22Rv1 (cell line): ENCODE results near the gene ANKRD35.

Source experiments
- ZFX ChIP-seq: fragments of 450-650 bp; IDR thresholded peaks from 2 replicates; pipeline ENCODE4 v1.6.1; 2017; ENCODE audit warnings: antibody characterized with exemption, borderline replicate concordance
- TF ChIP-seq, protein P1 (sequence below): fragments of 450-650 bp; IDR thresholded peaks from 2 replicates; pipeline ENCODE4 v1.5.1; 2017; ENCODE audit warnings: mild to moderate bottlenecking

DNA sequence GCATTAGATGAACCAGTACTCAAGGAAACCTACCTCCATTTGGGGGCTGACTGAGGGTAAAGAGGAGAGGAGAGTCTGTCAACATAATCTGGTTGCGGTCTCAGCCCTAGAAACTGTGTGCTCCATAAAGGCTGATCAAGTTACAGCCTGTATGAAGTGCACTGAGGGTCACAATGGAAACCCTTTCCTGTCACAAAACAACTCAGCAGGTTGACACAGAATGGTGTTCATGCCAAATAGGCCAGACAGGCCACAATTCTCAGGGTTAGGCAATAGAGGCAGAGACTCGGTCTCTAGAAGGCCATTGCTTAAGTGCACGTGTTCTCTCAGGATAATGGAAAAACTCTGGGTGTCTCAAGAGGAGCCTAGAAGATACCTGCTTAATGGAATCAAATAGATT lies 4.1 kb upstream of the ANKRD35 start:
- TF ChIP-seq, protein P1, sequence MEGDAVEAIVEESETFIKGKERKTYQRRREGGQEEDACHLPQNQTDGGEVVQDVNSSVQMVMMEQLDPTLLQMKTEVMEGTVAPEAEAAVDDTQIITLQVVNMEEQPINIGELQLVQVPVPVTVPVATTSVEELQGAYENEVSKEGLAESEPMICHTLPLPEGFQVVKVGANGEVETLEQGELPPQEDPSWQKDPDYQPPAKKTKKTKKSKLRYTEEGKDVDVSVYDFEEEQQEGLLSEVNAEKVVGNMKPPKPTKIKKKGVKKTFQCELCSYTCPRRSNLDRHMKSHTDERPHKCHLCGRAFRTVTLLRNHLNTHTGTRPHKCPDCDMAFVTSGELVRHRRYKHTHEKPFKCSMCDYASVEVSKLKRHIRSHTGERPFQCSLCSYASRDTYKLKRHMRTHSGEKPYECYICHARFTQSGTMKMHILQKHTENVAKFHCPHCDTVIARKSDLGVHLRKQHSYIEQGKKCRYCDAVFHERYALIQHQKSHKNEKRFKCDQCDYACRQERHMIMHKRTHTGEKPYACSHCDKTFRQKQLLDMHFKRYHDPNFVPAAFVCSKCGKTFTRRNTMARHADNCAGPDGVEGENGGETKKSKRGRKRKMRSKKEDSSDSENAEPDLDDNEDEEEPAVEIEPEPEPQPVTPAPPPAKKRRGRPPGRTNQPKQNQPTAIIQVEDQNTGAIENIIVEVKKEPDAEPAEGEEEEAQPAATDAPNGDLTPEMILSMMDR = no peak
- no peak for TF ChIP-seq ZFX
